ENCODE measurements around the gene FCRL6.

The FCRL6 gene

DNA sequence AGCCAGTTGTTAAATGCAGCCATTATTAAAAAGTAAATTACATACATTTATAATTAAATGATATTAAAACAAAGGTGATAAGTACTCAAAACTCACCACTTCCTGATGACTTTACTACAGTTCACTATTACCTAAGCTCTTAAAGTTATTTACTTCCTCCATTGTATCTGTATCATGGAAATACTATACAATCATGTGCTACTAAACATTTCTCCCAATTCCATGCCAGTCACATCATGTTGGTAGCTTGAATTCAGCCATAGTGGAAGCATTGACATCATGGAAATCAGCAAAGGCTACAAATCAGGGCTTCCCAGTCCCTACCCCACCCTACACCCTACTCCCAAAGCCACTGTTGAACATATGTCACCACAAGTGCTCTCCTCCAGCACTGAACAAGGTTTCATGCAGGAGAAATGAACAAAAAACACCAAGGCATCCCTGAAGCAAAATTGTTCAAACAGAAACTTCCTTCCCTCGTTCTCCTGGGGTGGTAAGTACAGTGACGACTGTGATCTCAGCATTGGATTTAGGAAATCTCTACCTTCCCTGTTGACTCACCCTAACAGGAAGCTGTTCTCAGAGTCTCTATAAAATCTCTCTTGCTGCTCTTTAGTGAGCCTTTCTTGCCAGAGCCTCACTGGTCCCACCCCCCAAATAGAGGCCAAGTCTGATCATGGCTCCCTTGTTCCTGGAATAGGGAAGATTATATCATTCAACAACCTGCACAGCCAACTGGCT, 47.6 kb downstream of the FCRL6 start:
- H3K27ac ChIP-seq = no peak overlapping the region
- TF ChIP-seq, protein P1, sequence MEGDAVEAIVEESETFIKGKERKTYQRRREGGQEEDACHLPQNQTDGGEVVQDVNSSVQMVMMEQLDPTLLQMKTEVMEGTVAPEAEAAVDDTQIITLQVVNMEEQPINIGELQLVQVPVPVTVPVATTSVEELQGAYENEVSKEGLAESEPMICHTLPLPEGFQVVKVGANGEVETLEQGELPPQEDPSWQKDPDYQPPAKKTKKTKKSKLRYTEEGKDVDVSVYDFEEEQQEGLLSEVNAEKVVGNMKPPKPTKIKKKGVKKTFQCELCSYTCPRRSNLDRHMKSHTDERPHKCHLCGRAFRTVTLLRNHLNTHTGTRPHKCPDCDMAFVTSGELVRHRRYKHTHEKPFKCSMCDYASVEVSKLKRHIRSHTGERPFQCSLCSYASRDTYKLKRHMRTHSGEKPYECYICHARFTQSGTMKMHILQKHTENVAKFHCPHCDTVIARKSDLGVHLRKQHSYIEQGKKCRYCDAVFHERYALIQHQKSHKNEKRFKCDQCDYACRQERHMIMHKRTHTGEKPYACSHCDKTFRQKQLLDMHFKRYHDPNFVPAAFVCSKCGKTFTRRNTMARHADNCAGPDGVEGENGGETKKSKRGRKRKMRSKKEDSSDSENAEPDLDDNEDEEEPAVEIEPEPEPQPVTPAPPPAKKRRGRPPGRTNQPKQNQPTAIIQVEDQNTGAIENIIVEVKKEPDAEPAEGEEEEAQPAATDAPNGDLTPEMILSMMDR (conservative IDR thresholded peaks at IDR 0.05) = no peak
- TF ChIP-seq ZFX (IDR thresholded peaks at IDR 0.05) = no peak

DNA sequence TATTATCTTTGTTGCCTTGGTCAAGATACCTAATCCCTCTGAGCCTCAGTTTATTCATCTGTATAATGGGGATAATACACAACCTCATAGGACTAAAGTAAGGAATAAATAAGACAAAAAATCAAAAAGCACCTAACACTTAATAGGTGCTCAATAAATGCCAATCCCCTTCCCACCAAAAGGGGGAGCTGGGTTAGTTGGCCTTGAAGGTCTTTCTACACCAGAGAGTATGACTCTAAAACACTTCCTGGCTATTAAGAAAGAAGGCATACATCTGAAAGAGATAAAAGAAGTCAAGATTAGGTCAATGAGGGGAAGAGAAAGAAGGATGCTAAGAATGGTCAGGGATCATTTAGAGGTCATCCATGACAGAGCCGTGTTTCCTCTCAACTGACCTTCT, 49.2 kb downstream of the FCRL6 start:
- no peak overlapping the region for H3K27ac ChIP-seq
- TF ChIP-seq, protein P1 (conservative IDR thresholded peaks at IDR 0.05) = peak; percentile 30
- no peak for TF ChIP-seq ZFX (IDR thresholded peaks at IDR 0.05)

DNA sequence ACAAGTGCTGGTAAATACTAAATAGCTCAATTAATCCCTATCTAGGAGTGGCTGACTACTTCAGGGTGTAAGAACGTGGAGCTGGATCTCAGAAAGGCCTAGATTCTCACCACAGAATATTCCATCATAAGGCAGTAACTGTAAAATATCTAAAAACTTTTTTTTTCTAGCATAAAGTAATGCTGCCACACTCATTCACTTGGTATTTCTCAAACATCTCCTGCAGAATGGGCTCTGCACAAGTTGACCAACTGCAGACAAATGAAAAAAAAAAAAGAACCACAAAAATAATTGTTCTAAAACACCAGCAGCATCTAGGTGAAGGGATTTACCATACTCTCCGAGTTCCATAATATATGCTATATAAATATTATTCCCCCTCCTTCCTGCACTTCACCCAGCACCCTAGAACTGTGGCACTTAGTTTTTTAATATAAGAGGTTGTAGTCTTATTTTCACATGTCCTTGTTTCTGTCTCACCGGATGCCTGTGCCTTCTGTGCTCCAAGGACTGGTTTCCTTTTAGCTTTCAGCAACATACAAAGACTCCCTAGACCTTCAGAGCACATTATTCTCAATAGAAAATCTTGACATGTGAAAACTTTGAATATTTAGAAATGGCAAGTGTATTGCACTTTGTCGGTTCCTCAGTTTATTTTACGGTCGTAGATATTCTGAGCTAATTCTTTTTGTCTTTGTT, 51.4 kb downstream of the FCRL6 start:
- TF ChIP-seq, protein P1 (conservative IDR thresholded peaks at IDR 0.05) = no peak
- no peak for TF ChIP-seq ZFX (IDR thresholded peaks at IDR 0.05)
- no peak overlapping the region for H3K27ac ChIP-seq

DNA sequence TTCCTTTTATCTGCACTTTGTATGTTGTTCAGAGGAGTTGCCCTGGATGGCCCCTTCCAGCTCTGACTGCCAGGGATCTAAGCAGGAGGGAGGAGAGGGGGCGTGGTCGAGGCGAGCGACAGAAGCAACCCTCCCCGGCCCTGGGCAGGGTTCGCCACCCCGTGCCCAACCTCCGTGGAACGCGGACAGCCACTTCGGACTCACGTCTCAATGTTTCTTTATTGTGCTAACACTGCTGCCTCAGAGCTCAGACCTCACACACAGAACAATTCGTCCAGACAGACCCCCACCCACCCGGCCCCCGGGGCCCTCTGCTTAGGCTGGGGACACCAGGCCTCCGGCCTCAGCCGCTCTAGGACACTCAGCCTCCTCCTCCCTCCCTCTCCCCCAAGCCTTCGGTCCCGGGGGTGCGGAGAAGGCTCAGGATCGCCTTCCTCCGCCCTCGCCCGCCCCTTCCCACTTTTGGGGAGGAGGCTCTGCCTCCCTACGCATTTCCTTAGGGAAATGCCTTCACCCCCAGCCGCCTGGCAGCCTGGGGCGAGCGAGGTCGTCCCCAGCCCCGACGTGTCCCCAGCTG, 52.0 kb downstream of the FCRL6 start:
- TF ChIP-seq, protein P1 (conservative IDR thresholded peaks at IDR 0.05) = no peak
- no peak for TF ChIP-seq ZFX (IDR thresholded peaks at IDR 0.05)

DNA sequence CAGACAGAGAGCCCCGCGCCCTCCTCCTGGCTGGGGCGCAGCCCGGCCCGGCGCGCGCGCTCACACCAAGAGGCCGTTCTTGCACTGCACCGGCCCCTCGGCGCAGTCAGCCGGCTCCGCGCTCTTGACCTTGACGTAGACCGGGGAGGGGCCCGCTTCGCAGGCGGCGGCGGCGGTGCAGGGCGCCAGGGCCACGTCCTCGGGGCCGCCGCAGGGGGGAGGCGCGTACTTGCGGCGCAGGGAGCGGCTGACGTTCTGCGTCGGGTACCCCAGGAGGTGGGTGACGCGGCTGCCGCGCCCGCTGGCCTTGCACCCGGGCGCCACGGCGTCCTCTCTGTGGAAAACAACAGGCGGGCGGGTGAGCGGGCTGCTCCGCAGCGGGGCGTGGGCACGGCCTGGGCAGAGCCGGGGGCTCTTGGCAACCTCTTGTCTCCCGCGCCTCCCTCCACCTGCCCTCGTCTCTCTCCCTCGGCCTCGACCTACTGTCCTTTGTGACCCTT, 52.6 kb downstream of the FCRL6 start:
- no peak overlapping the region for H3K27ac ChIP-seq
- TF ChIP-seq, protein P1 (conservative IDR thresholded peaks at IDR 0.05) = no peak
- TF ChIP-seq ZFX (IDR thresholded peaks at IDR 0.05) = no peak

More for the DNA sequence above, 52.0 kb downstream of the FCRL6 start:
- no peak overlapping the region for H3K27ac ChIP-seq

DNA sequence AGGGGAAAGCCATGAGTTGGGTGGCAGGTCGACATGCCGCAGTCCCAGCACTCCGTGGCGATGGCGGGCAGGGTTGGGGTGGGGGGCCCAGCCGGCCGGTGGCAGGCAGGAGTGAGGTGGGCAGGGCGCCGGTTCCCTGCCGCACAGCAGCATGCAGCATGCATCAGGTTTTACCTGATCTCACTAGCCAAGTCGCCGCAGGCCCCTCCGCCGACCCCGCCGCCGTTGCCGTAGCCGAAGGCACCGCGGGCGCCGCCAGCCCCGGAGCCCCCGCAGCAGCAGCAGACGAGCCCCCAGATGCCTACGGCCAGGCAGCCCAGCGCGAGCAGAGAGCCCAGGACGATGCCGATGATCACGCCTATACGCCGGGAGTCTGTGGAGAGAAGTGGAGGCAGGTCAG, 53.5 kb downstream of the FCRL6 start:
- H3K27ac ChIP-seq = no peak overlapping the region
- TF ChIP-seq ZFX (IDR thresholded peaks at IDR 0.05) = no peak
- TF ChIP-seq, protein P1 (conservative IDR thresholded peaks at IDR 0.05) = no peak

DNA sequence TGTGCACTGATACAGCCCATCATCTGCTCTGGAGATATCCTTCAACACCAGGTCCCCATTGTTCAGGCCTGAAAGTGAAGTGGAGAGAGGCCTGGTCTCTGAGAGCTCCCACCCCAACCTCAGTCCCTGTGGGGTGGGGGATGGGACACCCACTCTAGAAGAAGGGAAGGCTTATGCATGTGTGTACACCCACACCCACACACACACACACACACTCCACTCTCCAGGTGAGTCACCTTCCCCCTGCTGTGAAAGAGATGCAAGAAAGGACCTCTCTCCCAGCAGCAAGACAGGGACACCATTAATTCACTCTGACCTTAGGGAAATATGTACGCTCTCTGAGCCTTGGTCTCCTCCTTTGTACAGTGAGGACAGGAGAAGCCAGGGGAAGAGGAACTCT, 54.4 kb downstream of the FCRL6 start:
- no peak overlapping the region for H3K27ac ChIP-seq
- no peak for TF ChIP-seq ZFX (IDR thresholded peaks at IDR 0.05)
- TF ChIP-seq, protein P1 (conservative IDR thresholded peaks at IDR 0.05) = no peak
